HUES48 (cell line): ENCODE results near the gene FAM181B.

Source experiments
- H3K27ac ChIP-seq: one replicate; pipeline ENCODE4 v1.7.0; 2013; ENCODE audit warnings: low read depth, low read length, inconsistent platforms
- H3K27me3 ChIP-seq: 2 replicates; pipeline ENCODE4 v1.6.1; 2013; ENCODE audit warnings: mild to moderate bottlenecking, low read length; ENCODE audit not compliant: control insufficient read depth, insufficient read depth
- H3K36me3 ChIP-seq: 2 replicates; pipeline ENCODE4 v1.6.1; 2013; ENCODE audit warnings: low read length; ENCODE audit not compliant: control insufficient read depth, insufficient read depth
- H3K4me1 ChIP-seq: 2 replicates; pipeline ENCODE4 v1.6.1; 2013; ENCODE audit warnings: mild to moderate bottlenecking, low read length; ENCODE audit not compliant: control insufficient read depth, insufficient read depth
- H3K4me3 ChIP-seq: 2 replicates; pipeline ENCODE4 v1.5.1; 2013; ENCODE audit warnings: mild to moderate bottlenecking, low read depth, low read length
- H3K9ac ChIP-seq: 2 replicates; pipeline ENCODE4 v1.6.1; 2013; ENCODE audit warnings: mild to moderate bottlenecking, low read depth, low read length, moderate library complexity
- H3K9me3 ChIP-seq: 2 replicates; pipeline ENCODE4 v1.6.1; 2013; ENCODE audit warnings: low read length; ENCODE audit not compliant: control insufficient read depth, insufficient read depth

The FAM181B gene

GRCh38 chr11:82759649-82760048 is 26.0 kb upstream of the FAM181B start:
- Histone ChIP-seq H3K9me3 (no peaks in the 10 kb centered on the region), H3K27me3 (no peaks in the 10 kb centered on the region), H3K27ac (no peak overlapping the region), H3K4me1 (no peaks in the 10 kb centered on the region), H3K4me3 (no peak overlapping the region), H3K9ac (no peak overlapping the region), H3K36me3 (no peaks in the 10 kb centered on the region)

- no peak overlapping the region for H3K4me3 ChIP-seq
- H3K9me3 ChIP-seq: no peaks in the 10 kb centered on the region
- no peaks in the 10 kb centered on the region for H3K4me1 ChIP-seq
- H3K27me3 ChIP-seq: no peaks in the 10 kb centered on the region
- H3K9ac ChIP-seq: no peak overlapping the region
- H3K36me3 ChIP-seq: no peaks in the 10 kb centered on the region
- no peak overlapping the region for H3K27ac ChIP-seq
Observed at GRCh38 chr11:82757660-82758357, 24.1 kb upstream of the FAM181B start.

GRCh38 chr11:82756765-82757639 is 23.3 kb upstream of the FAM181B start:
- Histone ChIP-seq H3K36me3 (no peaks in the 10 kb centered on the region), H3K4me1 (no peaks in the 10 kb centered on the region), H3K27me3 (no peaks in the 10 kb centered on the region), H3K4me3 (no peak overlapping the region), H3K9me3 (no peaks in the 10 kb centered on the region), H3K27ac (no peak overlapping the region), H3K9ac (no peak overlapping the region)

- Histone ChIP-seq H3K4me1 (no peaks in the 10 kb centered on the region), H3K36me3 (no peaks in the 10 kb centered on the region), H3K27ac (no peak overlapping the region), H3K9ac (no peak overlapping the region), H3K27me3 (no peaks in the 10 kb centered on the region), H3K4me3 (no peak overlapping the region), H3K9me3 (no peaks in the 10 kb centered on the region)
Observed at GRCh38 chr11:82754410-82754809, 20.7 kb upstream of the FAM181B start.

- H3K27me3 ChIP-seq: no peaks in the 10 kb centered on the region
- no peaks in the 10 kb centered on the region for H3K36me3 ChIP-seq
- H3K9ac ChIP-seq: no peak overlapping the region
- no peaks in the 10 kb centered on the region for H3K9me3 ChIP-seq
- no peak overlapping the region for H3K4me3 ChIP-seq
- no peak overlapping the region for H3K27ac ChIP-seq
- no peaks in the 10 kb centered on the region for H3K4me1 ChIP-seq
Observed at GRCh38 chr11:82753921-82754320, 20.3 kb upstream of the FAM181B start.

- Histone ChIP-seq H3K36me3 (no peaks in the 10 kb centered on the region), H3K9me3 (no peaks in the 10 kb centered on the region), H3K27me3 (no peaks in the 10 kb centered on the region), H3K4me1 (no peaks in the 10 kb centered on the region), H3K4me3 (no peak overlapping the region), H3K9ac (no peak overlapping the region), H3K27ac (no peak overlapping the region)
Observed at GRCh38 chr11:82752801-82753200, 19.1 kb upstream of the FAM181B start.

GRCh38 chr11:82750643-82751139 is 17.0 kb upstream of the FAM181B start:
- H3K9me3 ChIP-seq: no peaks in the 10 kb centered on the region
- no peak overlapping the region for H3K4me3 ChIP-seq
- H3K36me3 ChIP-seq: no peaks in the 10 kb centered on the region
- H3K27me3 ChIP-seq: no peaks in the 10 kb centered on the region
- H3K4me1 ChIP-seq: no peaks in the 10 kb centered on the region
- no peak overlapping the region for H3K9ac ChIP-seq
- no peak overlapping the region for H3K27ac ChIP-seq

GRCh38 chr11:82747471-82747870 is 13.8 kb upstream of the FAM181B start:
- Histone ChIP-seq H3K27me3 (no peaks in the 10 kb centered on the region), H3K4me3 (no peak overlapping the region), H3K4me1 (no peaks in the 10 kb centered on the region), H3K9ac (no peak overlapping the region), H3K27ac (no peak overlapping the region), H3K9me3 (no peaks in the 10 kb centered on the region), H3K36me3 (no peaks in the 10 kb centered on the region)

- H3K4me3 ChIP-seq: no peak overlapping the region
- H3K27ac ChIP-seq: no peak overlapping the region
- H3K27me3 ChIP-seq: peaks cover 20% of the 10 kb centered on the region
- H3K9ac ChIP-seq: no peak overlapping the region
- H3K4me1 ChIP-seq: peaks cover 20% of the 10 kb centered on the region
- no peaks in the 10 kb centered on the region for H3K36me3 ChIP-seq
- H3K9me3 ChIP-seq: no peaks in the 10 kb centered on the region
Observed at GRCh38 chr11:82738091-82738490, 4.4 kb upstream of the FAM181B start.

GRCh38 chr11:82734120-82734479 is 436 bp upstream of the FAM181B start:
- Histone ChIP-seq H3K9ac (no peak overlapping the region), H3K27me3 (peaks cover 60% of the 10 kb centered on the region)

More at GRCh38 chr11:82734120-82734479, 436 bp upstream of the FAM181B start:
- peak overlapping the region; percentile 27 for H3K27ac ChIP-seq
- H3K9me3 ChIP-seq: no peaks in the 10 kb centered on the region
- no peaks in the 10 kb centered on the region for H3K36me3 ChIP-seq
- H3K4me1 ChIP-seq: peaks cover 32% of the 10 kb centered on the region
- H3K4me3 ChIP-seq: peak overlapping the region; percentile 73
